HG02884 (cell line): Measurements from ENCODE around the gene KCTD6.

Experiments used
- ATAC-seq: cut with Tn5 transposase; IDR thresholded peaks from one replicate; pipeline ENCODE4 v1.9.1; 2021; ENCODE audit warnings: mild to moderate bottlenecking, moderate library complexity; ENCODE audit not compliant: unreplicated experiment

Gene KCTD6

GRCh38 chr3:58485801-58486435 lies 6.0 kb upstream of the KCTD6 start:
- ATAC-seq: no peak

GRCh38 chr3:58487140-58487886 lies 4.6 kb upstream of the KCTD6 start:
- no peak for ATAC-seq

GRCh38 chr3:58488967-58489366 lies 2.9 kb upstream of the KCTD6 start:
- no peak for ATAC-seq

- ATAC-seq: no peak
These were observed 915 bp upstream of the KCTD6 start for GRCh38 chr3:58490860-58491501.

- ATAC-seq: no peak
These were observed 604 bp downstream of the KCTD6 start for GRCh38 chr3:58492494-58492905.

GRCh38 chr3:58494107-58494506 lies 2.2 kb downstream of the KCTD6 start:
- no peak for ATAC-seq

GRCh38 chr3:58495101-58495500 lies 3.2 kb downstream of the KCTD6 start:
- no peak for ATAC-seq

GRCh38 chr3:58496206-58496857 lies 4.4 kb downstream of the KCTD6 start:
- no peak for ATAC-seq

- no peak for ATAC-seq
These were observed 5.2 kb downstream of the KCTD6 start for GRCh38 chr3:58497097-58497496.

- ATAC-seq: no peak
These were observed 11.0 kb downstream of the KCTD6 start for GRCh38 chr3:58502872-58503271.

GRCh38 chr3:58507356-58508078 lies 15.6 kb downstream of the KCTD6 start:
- ATAC-seq: no peak

- no peak for ATAC-seq
These were observed 16.5 kb downstream of the KCTD6 start for GRCh38 chr3:58508437-58508836.

- ATAC-seq: no peak
These were observed 22.5 kb downstream of the KCTD6 start for GRCh38 chr3:58514405-58514804.

- ATAC-seq: no peak
These were observed 26.4 kb downstream of the KCTD6 start for GRCh38 chr3:58518291-58518789.

GRCh38 chr3:58519668-58520402 lies 27.9 kb downstream of the KCTD6 start:
- ATAC-seq: no peak

GRCh38 chr3:58520403-58521335 lies 28.8 kb downstream of the KCTD6 start:
- no peak for ATAC-seq

GRCh38 chr3:58521336-58521670 lies 29.4 kb downstream of the KCTD6 start:
- ATAC-seq: no peak

GRCh38 chr3:58521917-58522631 lies 30.2 kb downstream of the KCTD6 start:
- ATAC-seq: no peak
